H1 (cell line): ENCODE measurements around the gene GXYLT2.

Experiments used
- CHD1 ChIP-seq: IDR thresholded peaks from 2 replicates; pipeline ENCODE4 v1.6.1; 2012; ENCODE audit warnings: low read depth, low read length, improper control_type of control experiment
- EP300 ChIP-seq, 2 experiments: IDR thresholded peaks; 1 replicate in 1 of 2; 2 replicates in 1 of 2; pipeline ENCODE4 v1.6.1; 2011 to 2012; ENCODE audit warnings: low read depth in 2 of 2, low read length in 2 of 2, mild to moderate bottlenecking in 2 of 2, borderline replicate concordance in 1 of 2, inconsistent platforms in 1 of 2, moderate library complexity in 1 of 2
- FOSL1 ChIP-seq: IDR thresholded peaks from 2 replicates; pipeline ENCODE4 v1.6.1; 2011; ENCODE audit warnings: mild to moderate bottlenecking, low read depth, low read length, moderate library complexity; ENCODE audit not compliant: insufficient read depth
- POLR2AphosphoS5 ChIP-seq: IDR thresholded peaks from 2 replicates; pipeline ENCODE4 v1.6.1; 2011; ENCODE audit warnings: low read depth, low read length
- TEAD4 ChIP-seq: IDR thresholded peaks from 2 replicates; pipeline ENCODE4 v1.6.1; 2012; ENCODE audit warnings: low read depth, low read length, inconsistent platforms, mixed read lengths
- TF ChIP-seq, protein P1 (sequence below), 3 experiments: IDR thresholded peaks; 1 replicate in 2 of 3; 2 replicates in 1 of 3; pipeline versions ENCODE4 v1.5.1 to v1.6.1; 2011; ENCODE audit warnings: low read length in 3 of 3, mild to moderate bottlenecking in 3 of 3, inconsistent platforms in 2 of 3, low read depth in 1 of 3, moderate library complexity in 1 of 3; ENCODE audit not compliant: insufficient read depth in 1 of 3; ENCODE audit errors: control extremely low read depth in 1 of 3
- TF ChIP-seq, protein P2 (sequence below): IDR thresholded peaks from 2 replicates; pipeline ENCODE4 v1.6.1; 2012; ENCODE audit warnings: low read length, inconsistent platforms

DNA sequence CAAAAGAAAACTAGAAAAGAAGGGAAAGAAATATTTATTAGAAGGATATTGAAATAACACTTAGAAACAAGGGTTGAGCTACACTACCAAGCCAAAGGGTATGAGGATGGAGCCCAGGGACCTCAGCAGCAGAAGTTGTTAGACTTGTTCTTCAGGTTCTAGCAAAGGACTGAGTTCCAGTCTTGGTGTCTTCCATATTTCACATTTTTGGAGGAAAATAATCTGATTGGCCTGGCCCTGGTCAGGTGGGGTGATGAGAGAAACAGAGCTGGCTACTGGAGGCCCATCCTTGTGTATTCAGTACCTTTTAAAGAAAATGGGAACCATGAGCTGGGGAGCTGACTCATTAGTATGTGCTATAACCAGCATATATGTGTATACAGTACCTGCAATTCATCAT, 137.0 kb downstream of the GXYLT2 start:
- no peak for TF ChIP-seq CHD1
- TF ChIP-seq FOSL1: no peak
- TF ChIP-seq, protein P1, sequence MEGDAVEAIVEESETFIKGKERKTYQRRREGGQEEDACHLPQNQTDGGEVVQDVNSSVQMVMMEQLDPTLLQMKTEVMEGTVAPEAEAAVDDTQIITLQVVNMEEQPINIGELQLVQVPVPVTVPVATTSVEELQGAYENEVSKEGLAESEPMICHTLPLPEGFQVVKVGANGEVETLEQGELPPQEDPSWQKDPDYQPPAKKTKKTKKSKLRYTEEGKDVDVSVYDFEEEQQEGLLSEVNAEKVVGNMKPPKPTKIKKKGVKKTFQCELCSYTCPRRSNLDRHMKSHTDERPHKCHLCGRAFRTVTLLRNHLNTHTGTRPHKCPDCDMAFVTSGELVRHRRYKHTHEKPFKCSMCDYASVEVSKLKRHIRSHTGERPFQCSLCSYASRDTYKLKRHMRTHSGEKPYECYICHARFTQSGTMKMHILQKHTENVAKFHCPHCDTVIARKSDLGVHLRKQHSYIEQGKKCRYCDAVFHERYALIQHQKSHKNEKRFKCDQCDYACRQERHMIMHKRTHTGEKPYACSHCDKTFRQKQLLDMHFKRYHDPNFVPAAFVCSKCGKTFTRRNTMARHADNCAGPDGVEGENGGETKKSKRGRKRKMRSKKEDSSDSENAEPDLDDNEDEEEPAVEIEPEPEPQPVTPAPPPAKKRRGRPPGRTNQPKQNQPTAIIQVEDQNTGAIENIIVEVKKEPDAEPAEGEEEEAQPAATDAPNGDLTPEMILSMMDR (IDR thresholded peaks at IDR 0.05; ENCODE audit: control extremely low read depth in 1 of 3, insufficient read depth in 1 of 3, low read depth in 1 of 3, low read length in 3 of 3): no peak
- TF ChIP-seq TEAD4: no peak
- TF ChIP-seq EP300 (IDR thresholded peaks at IDR 0.05; ENCODE audit: borderline replicate concordance in 1 of 2, low read depth in 2 of 2, low read length in 2 of 2): no peak
- no peak for TF ChIP-seq POLR2AphosphoS5
- TF ChIP-seq, protein P2, sequence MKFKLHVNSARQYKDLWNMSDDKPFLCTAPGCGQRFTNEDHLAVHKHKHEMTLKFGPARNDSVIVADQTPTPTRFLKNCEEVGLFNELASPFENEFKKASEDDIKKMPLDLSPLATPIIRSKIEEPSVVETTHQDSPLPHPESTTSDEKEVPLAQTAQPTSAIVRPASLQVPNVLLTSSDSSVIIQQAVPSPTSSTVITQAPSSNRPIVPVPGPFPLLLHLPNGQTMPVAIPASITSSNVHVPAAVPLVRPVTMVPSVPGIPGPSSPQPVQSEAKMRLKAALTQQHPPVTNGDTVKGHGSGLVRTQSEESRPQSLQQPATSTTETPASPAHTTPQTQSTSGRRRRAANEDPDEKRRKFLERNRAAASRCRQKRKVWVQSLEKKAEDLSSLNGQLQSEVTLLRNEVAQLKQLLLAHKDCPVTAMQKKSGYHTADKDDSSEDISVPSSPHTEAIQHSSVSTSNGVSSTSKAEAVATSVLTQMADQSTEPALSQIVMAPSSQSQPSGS: no peak
